Cardiac muscle cell (in vitro differentiated cells and primary cell): ENCODE data around the gene CPA1. TPM values are rescaled to one million over a fixed set of nuclear protein-coding genes. Genes with fewer than 3 reads are reported as not detected.
A peak's percentile ranks its signal among the peaks of the same experiment; 100 is the strongest.

Experiments used
- DNase-seq, 2 donors: peaks; one replicate each; pipeline versions ENCODE4 v3.0.0 to v3.0.0-alpha.2; 2010 to 2017; ENCODE audit warnings: low read depth in 1 of 2, low spot score in 1 of 2
- H3K27ac ChIP-seq: fragments of 200-600 bp; sonication (generic); 2 replicates; pipeline ENCODE4 v1.5.1; 2016
- H3K27me3 ChIP-seq: fragments of 200-600 bp; sonication (generic); 2 replicates; pipeline ENCODE4 v1.6.0; 2016; ENCODE audit warnings: control low read depth
- H3K36me3 ChIP-seq: fragments of 200-600 bp; sonication (generic); 2 replicates; pipeline ENCODE4 v1.5.1; 2016; ENCODE audit warnings: control low read depth
- H3K4me1 ChIP-seq: fragments of 200-600 bp; sonication (generic); 2 replicates; pipeline ENCODE4 v1.8.1; 2017; ENCODE audit warnings: low read depth, mild to moderate bottlenecking, mixed run types
- H3K4me3 ChIP-seq: fragments of 200-600 bp; sonication (generic); 2 replicates; pipeline ENCODE4 v1.5.1; 2016; ENCODE audit warnings: mild to moderate bottlenecking
- H3K9me3 ChIP-seq: fragments of 200-600 bp; sonication (generic); 2 replicates; pipeline ENCODE4 v1.5.1; 2017; ENCODE audit warnings: low read depth, mild to moderate bottlenecking, control low read depth
- CTCF ChIP-seq: IDR thresholded peaks from 2 replicates; pipeline ENCODE4 v1.5.1; 2012; ENCODE audit warnings: low read depth, mild to moderate bottlenecking, low read length
- polyA plus RNA-seq: library from polyadenylated mRNA; unstranded; fragments of >200 nt; fragmentation: Nextera tagmentation; extraction: Ambion mirVana; gene quantifications from 2 replicates; pipeline ENCODE4 v1.2.1, GENCODE V29; 2016
- total RNA-seq: library from RNA; depleted of rRNA; stranded (reverse); fragments of >200 nt; gene quantifications from 2 replicates; pipeline ENCODE4 v1.2.3, GENCODE V29; 2016

CPA1 gene
- total and polyA plus RNA-seq, 2 experiments from 2014 or later = 3.5 to 4.3 TPM

- Histone ChIP-seq H3K27me3 (no peaks in the 10 kb centered on the region), H3K36me3 (no peaks in the 10 kb centered on the region), H3K27ac (no peak overlapping the region), H3K4me1 (peaks cover 23% of the 10 kb centered on the region), H3K4me3 (no peak overlapping the region), H3K9me3 (no peaks in the 10 kb centered on the region)
- no peak for TF ChIP-seq CTCF
- DNase-seq = no peak
These were observed 13.1 kb upstream of the CPA1 start for GRCh38 chr7:130367088-130367755.

GRCh38 chr7:130367836-130368746, 12.2 kb upstream of the CPA1 start:
- no peak overlapping the region for H3K27ac ChIP-seq
- H3K27me3 ChIP-seq = no peaks in the 10 kb centered on the region
- H3K4me3 ChIP-seq = no peak overlapping the region
- TF ChIP-seq CTCF = no peak
- no peak for DNase-seq
- H3K9me3 ChIP-seq = no peaks in the 10 kb centered on the region
- peaks cover 30% of the 10 kb centered on the region for H3K4me1 ChIP-seq
- no peaks in the 10 kb centered on the region for H3K36me3 ChIP-seq

- Histone ChIP-seq H3K9me3 (no peaks in the 10 kb centered on the region), H3K36me3 (no peaks in the 10 kb centered on the region), H3K27ac (peak overlapping the region; percentile 72), H3K27me3 (no peaks in the 10 kb centered on the region), H3K4me3 (no peak overlapping the region), H3K4me1 (peaks cover 41% of the 10 kb centered on the region)
- peak; percentile 25 to 97 for DNase-seq
- TF ChIP-seq CTCF = no peak
These were observed 11.1 kb upstream of the CPA1 start for GRCh38 chr7:130369110-130369711.

DNA sequence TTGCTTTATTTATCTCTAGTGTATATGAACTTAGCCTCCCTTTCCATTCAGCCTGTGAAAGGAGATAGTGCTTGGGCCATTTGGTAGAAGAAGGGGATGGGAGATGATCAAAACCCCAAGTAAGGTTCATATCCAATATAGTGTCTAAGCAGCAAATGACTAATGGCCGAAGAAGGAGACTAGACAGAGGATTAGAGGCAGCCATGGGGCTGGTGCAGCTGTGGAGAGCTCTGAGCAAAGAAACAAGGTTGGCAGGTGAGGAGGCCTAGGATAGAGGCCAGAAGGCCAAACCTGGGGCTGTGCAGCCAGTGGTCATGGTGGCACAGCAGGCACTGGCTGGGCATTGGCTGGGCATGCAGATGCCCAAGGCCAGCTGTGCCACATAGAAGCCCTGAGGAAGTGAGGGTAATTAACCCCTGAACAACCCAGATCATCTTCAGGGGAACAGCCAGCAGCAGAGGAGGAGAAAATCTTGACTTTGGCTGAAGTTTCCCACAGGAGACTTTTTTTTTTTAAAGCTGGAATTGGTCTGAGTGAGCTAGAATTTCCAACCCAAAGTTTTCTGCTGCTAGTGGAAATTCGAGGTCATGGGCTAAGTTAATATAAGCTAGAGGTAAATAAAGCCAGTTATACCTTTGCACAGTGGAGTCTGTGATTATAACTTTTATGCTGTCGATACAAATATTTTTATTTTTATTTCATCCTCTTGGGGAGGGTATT, 10.3 kb upstream of the CPA1 start:
- TF ChIP-seq CTCF = no peak
- Histone ChIP-seq H3K27ac (peak overlapping the region; percentile 72), H3K4me1 (peaks cover 36% of the 10 kb centered on the region)

GRCh38 chr7:130371046-130371445, 9.2 kb upstream of the CPA1 start:
- H3K4me1 ChIP-seq = peaks cover 31% of the 10 kb centered on the region
- no peak for TF ChIP-seq CTCF
- H3K27me3 ChIP-seq = no peaks in the 10 kb centered on the region
- no peaks in the 10 kb centered on the region for H3K36me3 ChIP-seq
- no peak overlapping the region for H3K27ac ChIP-seq
- DNase-seq = peak in 1 of 2 donors; percentile 74
- no peak overlapping the region for H3K4me3 ChIP-seq
- no peaks in the 10 kb centered on the region for H3K9me3 ChIP-seq

More for the DNA sequence above, 10.3 kb upstream of the CPA1 start:
- no peaks in the 10 kb centered on the region for H3K27me3 ChIP-seq
- no peaks in the 10 kb centered on the region for H3K36me3 ChIP-seq
- DNase-seq = no peak
- no peak overlapping the region for H3K4me3 ChIP-seq
- no peaks in the 10 kb centered on the region for H3K9me3 ChIP-seq
